Measurements from ENCODE around the gene MRPL51.
A peak's percentile ranks its signal among the peaks of the same experiment; 100 is the strongest.

The MRPL51 gene
- long read RNA-seq, transcript MRPL51-201 (3 exons, 1,234 nt) = major isoform, 22 of 37 reads
- long read RNA-seq, transcript MRPL51-205 (3 exons, 814 nt) = minor isoform, 7 of 37 reads
- long read RNA-seq, partial matches to known transcripts = 0 of 37 reads
- long read RNA-seq, other reads (novel, unspliced or antisense) = 4 of 37 reads

DNA sequence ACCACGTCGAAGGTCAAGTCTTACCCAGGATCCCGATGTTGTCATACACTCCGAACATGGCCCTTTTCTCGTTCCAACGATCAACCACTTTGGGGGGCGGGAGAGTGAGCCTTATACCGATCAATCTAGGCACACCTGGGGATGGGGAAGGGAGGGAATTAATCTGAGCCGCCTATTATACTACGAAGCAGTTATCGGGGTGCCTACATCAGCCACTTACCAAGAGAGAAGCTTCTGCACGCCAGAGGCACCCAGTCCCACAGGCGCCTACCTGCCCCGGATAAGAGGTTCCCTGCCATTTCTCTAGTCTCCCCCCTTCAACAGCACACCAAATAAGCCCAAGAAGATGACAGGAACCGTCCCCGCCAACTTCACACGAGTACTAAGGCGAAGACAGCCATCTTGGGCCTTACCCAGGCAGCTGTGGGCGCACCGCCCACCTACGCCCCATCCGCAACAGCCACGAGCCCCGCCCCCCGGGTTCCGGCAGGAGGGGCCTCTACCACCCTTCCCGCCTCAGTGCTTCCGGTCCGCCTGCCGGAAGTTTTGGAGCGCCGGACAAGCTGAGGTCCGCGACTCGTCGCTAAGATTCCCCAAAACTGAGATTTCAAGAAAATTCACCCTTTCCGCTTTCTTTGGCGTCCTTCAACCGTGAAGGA is at the start of gene MRPL51:
Gene MRPL51, minus strand, starts transcription at position 425 of the 659 bp plus-strand sequence. Its CDS starts 126 bp downstream, at position 299.
- Histone ChIP-seq H3K27me3 (ENCODE audit: insufficient read depth, poor library complexity, severe bottlenecking) (no peaks in the 10 kb centered on the region), H3K4me3 (replicated peaks; ENCODE audit: insufficient read depth, low read length) (peak within 1 kb of the TSS; percentile 93), H3K27ac (replicated peaks) (peak within 1 kb of the TSS; percentile 92)
- peak; percentile 87 to 97 for DNase-seq (ENCODE audit: low read depth in 1 of 2, low spot score in 1 of 2)
- TF ChIP-seq GABPA (IDR thresholded peaks at IDR 0.05; ENCODE audit: low read depth) (peak; percentile 98), POLR2AphosphoS5 (IDR thresholded peaks at IDR 0.05; ENCODE audit: low read depth) (peak; percentile 82), SPI1 (IDR thresholded peaks at IDR 0.05; ENCODE audit: borderline replicate concordance, low read depth) (no peak)
- TF ChIP-seq, protein P1, sequence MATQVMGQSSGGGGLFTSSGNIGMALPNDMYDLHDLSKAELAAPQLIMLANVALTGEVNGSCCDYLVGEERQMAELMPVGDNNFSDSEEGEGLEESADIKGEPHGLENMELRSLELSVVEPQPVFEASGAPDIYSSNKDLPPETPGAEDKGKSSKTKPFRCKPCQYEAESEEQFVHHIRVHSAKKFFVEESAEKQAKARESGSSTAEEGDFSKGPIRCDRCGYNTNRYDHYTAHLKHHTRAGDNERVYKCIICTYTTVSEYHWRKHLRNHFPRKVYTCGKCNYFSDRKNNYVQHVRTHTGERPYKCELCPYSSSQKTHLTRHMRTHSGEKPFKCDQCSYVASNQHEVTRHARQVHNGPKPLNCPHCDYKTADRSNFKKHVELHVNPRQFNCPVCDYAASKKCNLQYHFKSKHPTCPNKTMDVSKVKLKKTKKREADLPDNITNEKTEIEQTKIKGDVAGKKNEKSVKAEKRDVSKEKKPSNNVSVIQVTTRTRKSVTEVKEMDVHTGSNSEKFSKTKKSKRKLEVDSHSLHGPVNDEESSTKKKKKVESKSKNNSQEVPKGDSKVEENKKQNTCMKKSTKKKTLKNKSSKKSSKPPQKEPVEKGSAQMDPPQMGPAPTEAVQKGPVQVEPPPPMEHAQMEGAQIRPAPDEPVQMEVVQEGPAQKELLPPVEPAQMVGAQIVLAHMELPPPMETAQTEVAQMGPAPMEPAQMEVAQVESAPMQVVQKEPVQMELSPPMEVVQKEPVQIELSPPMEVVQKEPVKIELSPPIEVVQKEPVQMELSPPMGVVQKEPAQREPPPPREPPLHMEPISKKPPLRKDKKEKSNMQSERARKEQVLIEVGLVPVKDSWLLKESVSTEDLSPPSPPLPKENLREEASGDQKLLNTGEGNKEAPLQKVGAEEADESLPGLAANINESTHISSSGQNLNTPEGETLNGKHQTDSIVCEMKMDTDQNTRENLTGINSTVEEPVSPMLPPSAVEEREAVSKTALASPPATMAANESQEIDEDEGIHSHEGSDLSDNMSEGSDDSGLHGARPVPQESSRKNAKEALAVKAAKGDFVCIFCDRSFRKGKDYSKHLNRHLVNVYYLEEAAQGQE (IDR thresholded peaks at IDR 0.05; ENCODE audit: insufficient replicate concordance, low read depth) = no peak
- TF ChIP-seq, protein P2, sequence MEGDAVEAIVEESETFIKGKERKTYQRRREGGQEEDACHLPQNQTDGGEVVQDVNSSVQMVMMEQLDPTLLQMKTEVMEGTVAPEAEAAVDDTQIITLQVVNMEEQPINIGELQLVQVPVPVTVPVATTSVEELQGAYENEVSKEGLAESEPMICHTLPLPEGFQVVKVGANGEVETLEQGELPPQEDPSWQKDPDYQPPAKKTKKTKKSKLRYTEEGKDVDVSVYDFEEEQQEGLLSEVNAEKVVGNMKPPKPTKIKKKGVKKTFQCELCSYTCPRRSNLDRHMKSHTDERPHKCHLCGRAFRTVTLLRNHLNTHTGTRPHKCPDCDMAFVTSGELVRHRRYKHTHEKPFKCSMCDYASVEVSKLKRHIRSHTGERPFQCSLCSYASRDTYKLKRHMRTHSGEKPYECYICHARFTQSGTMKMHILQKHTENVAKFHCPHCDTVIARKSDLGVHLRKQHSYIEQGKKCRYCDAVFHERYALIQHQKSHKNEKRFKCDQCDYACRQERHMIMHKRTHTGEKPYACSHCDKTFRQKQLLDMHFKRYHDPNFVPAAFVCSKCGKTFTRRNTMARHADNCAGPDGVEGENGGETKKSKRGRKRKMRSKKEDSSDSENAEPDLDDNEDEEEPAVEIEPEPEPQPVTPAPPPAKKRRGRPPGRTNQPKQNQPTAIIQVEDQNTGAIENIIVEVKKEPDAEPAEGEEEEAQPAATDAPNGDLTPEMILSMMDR (IDR thresholded peaks at IDR 0.05; ENCODE audit: insufficient read depth, low read length) = no peak

DNA sequence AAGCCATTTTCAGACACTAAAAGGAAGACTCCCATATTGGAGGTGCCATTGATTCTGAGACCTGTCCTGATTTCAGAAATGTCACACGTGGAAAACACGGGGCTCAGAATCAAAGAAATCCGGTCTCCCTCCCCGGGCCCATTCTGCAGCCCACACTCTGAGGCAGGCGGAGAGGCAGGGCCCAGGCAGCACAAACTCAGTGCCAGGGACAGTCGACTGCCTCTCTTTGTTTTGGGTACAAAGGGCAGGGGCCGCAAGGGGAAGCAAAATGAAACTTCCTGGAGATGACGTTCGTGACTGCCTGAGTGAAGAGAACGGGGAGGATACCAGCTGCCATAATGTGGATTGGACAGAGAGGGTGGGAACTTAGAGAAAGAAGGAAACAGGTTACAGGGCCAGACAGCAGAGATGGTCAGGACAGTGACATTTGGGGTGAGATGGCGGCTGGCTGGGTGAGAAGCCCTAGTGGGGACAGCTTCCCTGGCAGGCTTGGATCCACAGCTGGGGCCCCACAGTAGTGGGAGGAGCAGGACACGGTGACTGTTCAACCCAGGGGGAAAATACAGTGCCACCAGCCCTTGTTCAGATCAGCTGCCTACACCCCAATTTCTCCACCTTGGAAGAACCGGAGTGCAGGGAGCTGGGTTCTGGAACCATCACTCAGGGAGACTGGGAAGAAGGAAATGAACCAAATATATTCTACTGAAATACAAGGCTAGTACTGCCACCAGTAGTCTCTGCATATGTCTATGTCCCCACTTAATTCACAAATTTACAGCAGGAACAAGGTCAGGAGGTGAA is 49.3 kb upstream of the MRPL51 start:
- no peak for DNase-seq (ENCODE audit: low read depth in 1 of 2, low spot score in 1 of 2)
- no peak overlapping the region for H3K27ac ChIP-seq (replicated peaks)

More for the DNA sequence above, 49.3 kb upstream of the MRPL51 start:
- Histone ChIP-seq H3K27me3 (ENCODE audit: insufficient read depth, poor library complexity, severe bottlenecking) (no peaks in the 10 kb centered on the region), H3K4me3 (replicated peaks; ENCODE audit: insufficient read depth, low read length) (no peak overlapping the region)
- TF ChIP-seq, protein P2 (IDR thresholded peaks at IDR 0.05; ENCODE audit: insufficient read depth, low read length) = no peak
- TF ChIP-seq, protein P1 (IDR thresholded peaks at IDR 0.05; ENCODE audit: insufficient replicate concordance, low read depth) = no peak
- TF ChIP-seq POLR2AphosphoS5 (IDR thresholded peaks at IDR 0.05; ENCODE audit: low read depth) = no peak; the same call in 1 of the 2 replicates
- no peak for TF ChIP-seq GABPA (IDR thresholded peaks at IDR 0.05; ENCODE audit: low read depth)
- no peak for TF ChIP-seq SPI1 (IDR thresholded peaks at IDR 0.05; ENCODE audit: borderline replicate concordance, low read depth)
